Parathyroid adenoma (tissue), 2 donors: ENCODE data around the gene ZNF775.
A peak's percentile ranks its signal among the peaks of the same experiment; 100 is the strongest.

Source experiments
- H2AFZ ChIP-seq: fragments of 300-600 bp; sonication (generic); one replicate; pipeline ENCODE4 v1.7.0; 2017; ENCODE audit warnings: antibody characterized with exemption, mild to moderate bottlenecking
- H3K27ac ChIP-seq: fragments of 300-600 bp; sonication (generic); one replicate; pipeline ENCODE4 v1.7.0; 2017
- H3K27me3 ChIP-seq: fragments of 300-600 bp; sonication (generic); one replicate; pipeline ENCODE4 v1.7.0; 2017; ENCODE audit warnings: low read length; ENCODE audit not compliant: control insufficient read depth, insufficient read depth
- H3K36me3 ChIP-seq: fragments of 300-600 bp; sonication (generic); one replicate; pipeline ENCODE4 v1.7.0; 2017; ENCODE audit warnings: low read length; ENCODE audit not compliant: control insufficient read depth, insufficient read depth
- H3K4me1 ChIP-seq: fragments of 300-600 bp; sonication (generic); one replicate; pipeline ENCODE4 v1.7.0; 2017; ENCODE audit warnings: control low read depth
- H3K4me2 ChIP-seq: fragments of 300-600 bp; sonication (generic); one replicate; pipeline ENCODE4 v1.7.0; 2017; ENCODE audit warnings: low read length
- H3K4me3 ChIP-seq: fragments of 300-600 bp; sonication (generic); one replicate; pipeline ENCODE4 v1.7.0; 2017; ENCODE audit warnings: low read depth, low read length
- H3K79me2 ChIP-seq: fragments of 300-600 bp; sonication (generic); one replicate; pipeline ENCODE4 v1.7.0; 2017; ENCODE audit warnings: control low read depth
- H3K9ac ChIP-seq: fragments of 300-600 bp; sonication (generic); one replicate; pipeline ENCODE4 v1.7.0; 2017; ENCODE audit warnings: mild to moderate bottlenecking
- H3K9me3 ChIP-seq: fragments of 300-600 bp; sonication (generic); one replicate; pipeline ENCODE4 v1.7.0; 2017; ENCODE audit warnings: low read length; ENCODE audit not compliant: control insufficient read depth
- TF ChIP-seq, protein P1 (sequence below): fragments of 300-600 bp; sonication (generic); IDR thresholded peaks from one replicate; pipeline ENCODE4 v1.7.0; 2017; ENCODE audit warnings: antibody characterized with exemption, mild to moderate bottlenecking
- donor health status: primary hyperparathyroidism.

ZNF775 gene

DNA sequence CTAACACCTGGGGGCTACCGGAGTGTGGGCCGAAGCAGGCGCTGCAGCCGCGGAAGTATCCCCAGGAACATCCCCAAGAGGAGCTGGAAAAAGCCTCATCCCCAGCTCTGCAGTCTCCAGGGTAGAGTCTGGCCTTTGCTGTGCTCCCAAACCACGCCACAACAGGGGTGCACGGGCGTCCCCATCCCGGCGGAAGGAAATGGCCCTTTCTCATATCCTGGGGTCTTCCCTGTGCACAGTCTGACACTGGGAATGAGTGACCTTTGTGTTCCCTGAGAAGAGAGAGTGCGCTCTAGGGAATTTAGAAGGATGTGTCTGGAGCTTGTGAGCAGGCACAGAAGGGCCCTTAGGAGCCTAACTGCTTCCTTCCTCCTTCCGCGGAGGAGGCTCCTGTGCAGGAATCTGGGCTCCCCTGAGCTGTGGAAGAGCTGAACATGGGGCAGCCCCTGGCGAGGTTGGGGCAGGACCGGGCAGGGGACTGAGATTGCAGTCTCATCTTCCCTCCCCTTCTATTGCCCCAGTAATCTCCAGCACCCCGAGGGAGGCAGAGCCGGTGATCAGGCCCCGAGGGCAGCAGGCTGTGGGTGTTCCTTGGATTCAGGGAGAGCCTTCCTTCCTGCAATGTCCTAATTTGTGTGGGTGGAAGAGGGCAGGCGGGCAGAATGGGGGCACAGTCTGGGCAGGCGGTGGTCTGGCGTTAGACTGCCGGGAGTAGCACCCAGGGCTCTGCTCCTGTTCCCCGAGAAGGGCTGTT, 9.2 kb upstream of the ZNF775 start:
- TF ChIP-seq, protein P1, sequence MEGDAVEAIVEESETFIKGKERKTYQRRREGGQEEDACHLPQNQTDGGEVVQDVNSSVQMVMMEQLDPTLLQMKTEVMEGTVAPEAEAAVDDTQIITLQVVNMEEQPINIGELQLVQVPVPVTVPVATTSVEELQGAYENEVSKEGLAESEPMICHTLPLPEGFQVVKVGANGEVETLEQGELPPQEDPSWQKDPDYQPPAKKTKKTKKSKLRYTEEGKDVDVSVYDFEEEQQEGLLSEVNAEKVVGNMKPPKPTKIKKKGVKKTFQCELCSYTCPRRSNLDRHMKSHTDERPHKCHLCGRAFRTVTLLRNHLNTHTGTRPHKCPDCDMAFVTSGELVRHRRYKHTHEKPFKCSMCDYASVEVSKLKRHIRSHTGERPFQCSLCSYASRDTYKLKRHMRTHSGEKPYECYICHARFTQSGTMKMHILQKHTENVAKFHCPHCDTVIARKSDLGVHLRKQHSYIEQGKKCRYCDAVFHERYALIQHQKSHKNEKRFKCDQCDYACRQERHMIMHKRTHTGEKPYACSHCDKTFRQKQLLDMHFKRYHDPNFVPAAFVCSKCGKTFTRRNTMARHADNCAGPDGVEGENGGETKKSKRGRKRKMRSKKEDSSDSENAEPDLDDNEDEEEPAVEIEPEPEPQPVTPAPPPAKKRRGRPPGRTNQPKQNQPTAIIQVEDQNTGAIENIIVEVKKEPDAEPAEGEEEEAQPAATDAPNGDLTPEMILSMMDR: no peak
- peak overlapping the region; percentile 90 for H3K27ac ChIP-seq
- peak overlapping the region; percentile 88 for H3K4me3 ChIP-seq
- no peaks in the 10 kb centered on the region for H3K9me3 ChIP-seq
- H3K4me2 ChIP-seq: peak overlapping the region; percentile 88
- no peak overlapping the region for H2AFZ ChIP-seq
- peak overlapping the region; percentile 83 for H3K9ac ChIP-seq
- peaks cover 23% of the 10 kb centered on the region for H3K79me2 ChIP-seq
- H3K36me3 ChIP-seq: no peaks in the 10 kb centered on the region
- H3K27me3 ChIP-seq: no peaks in the 10 kb centered on the region
- H3K4me1 ChIP-seq: peaks cover 15% of the 10 kb centered on the region

DNA sequence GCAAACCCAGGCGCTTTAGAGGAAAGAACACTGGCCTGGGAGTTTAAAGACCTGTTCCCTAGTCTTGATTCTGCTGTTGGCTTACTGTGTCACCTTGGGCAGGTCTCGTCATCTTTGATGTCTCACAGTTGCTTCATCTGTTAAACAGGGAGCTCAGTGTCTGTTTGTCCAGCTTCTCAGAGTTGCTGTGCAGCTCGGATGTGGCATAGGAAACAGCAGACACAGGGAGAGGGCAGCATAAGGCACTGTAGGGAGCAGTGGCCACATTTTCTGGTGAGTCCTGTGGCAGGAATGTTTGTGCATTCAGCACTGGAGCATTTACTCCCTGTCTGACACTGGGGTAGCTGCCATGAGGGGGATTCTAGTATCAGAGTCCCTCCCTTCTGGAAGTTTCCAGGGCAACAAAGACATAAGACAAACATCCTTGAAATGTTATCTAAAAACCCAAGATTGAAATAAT, 8.5 kb upstream of the ZNF775 start:
- TF ChIP-seq, protein P1: no peak
- Histone ChIP-seq H3K9me3 (no peaks in the 10 kb centered on the region), H3K4me2 (peak overlapping the region; percentile 88), H3K4me1 (peaks cover 15% of the 10 kb centered on the region), H3K27me3 (no peaks in the 10 kb centered on the region), H3K79me2 (peaks cover 23% of the 10 kb centered on the region), H3K4me3 (peak overlapping the region; percentile 88), H3K36me3 (no peaks in the 10 kb centered on the region), H3K27ac (no peak overlapping the region), H2AFZ (no peak overlapping the region), H3K9ac (no peak overlapping the region)

DNA sequence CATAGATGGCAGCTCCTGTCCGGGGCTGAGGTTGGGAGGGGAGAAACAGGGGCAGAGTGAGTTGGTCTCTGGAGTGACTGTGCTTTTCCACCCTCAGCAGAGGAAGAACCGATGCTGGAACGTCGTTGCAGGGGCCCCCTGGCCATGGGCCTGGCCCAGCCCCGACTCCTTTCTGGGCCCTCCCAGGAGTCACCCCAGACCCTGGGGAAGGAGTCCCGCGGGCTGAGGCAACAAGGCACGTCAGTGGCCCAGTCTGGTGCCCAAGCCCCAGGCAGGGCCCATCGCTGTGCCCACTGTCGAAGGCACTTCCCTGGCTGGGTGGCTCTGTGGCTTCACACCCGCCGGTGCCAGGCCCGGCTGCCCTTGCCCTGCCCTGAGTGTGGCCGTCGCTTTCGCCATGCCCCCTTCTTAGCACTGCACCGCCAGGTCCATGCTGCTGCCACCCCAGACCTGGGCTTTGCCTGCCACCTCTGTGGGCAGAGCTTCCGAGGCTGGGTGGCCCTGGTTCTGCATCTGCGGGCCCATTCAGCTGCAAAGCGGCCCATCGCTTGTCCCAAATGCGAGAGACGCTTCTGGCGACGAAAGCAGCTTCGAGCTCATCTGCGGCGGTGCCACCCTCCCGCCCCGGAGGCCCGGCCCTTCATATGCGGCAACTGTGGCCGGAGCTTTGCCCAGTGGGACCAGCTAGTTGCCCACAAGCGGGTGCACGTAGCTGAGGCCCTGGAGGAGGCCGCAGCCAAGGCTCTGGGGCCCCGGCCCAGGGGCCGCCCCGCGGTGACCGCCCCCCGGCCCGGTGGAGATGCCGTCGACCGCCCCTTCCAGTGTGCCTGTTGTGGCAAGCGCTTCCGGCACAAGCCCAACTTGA, 7.8 kb upstream of the ZNF775 start:
- no peaks in the 10 kb centered on the region for H3K9me3 ChIP-seq
- no peak overlapping the region for H3K4me2 ChIP-seq
- H3K27me3 ChIP-seq: no peaks in the 10 kb centered on the region
- no peak overlapping the region for H3K9ac ChIP-seq
- H2AFZ ChIP-seq: no peak overlapping the region
- H3K27ac ChIP-seq: no peak overlapping the region
- H3K4me3 ChIP-seq: no peak overlapping the region
- TF ChIP-seq, protein P1: no peak
- H3K79me2 ChIP-seq: peaks cover 23% of the 10 kb centered on the region
- H3K36me3 ChIP-seq: no peaks in the 10 kb centered on the region
- H3K4me1 ChIP-seq: peaks cover 15% of the 10 kb centered on the region

DNA sequence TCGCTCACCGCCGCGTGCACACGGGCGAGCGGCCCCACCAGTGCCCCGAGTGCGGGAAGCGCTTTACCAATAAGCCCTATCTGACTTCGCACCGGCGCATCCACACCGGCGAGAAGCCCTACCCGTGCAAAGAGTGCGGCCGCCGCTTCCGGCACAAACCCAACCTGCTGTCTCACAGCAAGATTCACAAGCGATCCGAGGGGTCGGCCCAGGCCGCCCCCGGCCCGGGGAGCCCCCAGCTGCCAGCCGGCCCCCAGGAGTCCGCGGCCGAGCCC, 7.2 kb upstream of the ZNF775 start:
- Histone ChIP-seq H3K4me1 (peaks cover 15% of the 10 kb centered on the region), H3K4me3 (no peak overlapping the region), H3K27ac (no peak overlapping the region), H3K79me2 (peaks cover 23% of the 10 kb centered on the region), H2AFZ (no peak overlapping the region), H3K4me2 (no peak overlapping the region), H3K9me3 (no peaks in the 10 kb centered on the region), H3K36me3 (no peaks in the 10 kb centered on the region), H3K27me3 (no peaks in the 10 kb centered on the region), H3K9ac (no peak overlapping the region)
- TF ChIP-seq, protein P1: no peak
